DND-41 (cell line): ENCODE data around the gene COX7A2L.
A peak's percentile ranks its signal among the peaks of the same experiment; 100 is the strongest.

Source experiments
- ATAC-seq: fragments of 200-7000 bp; cut with Tn5 transposase; 3 replicates; pipeline ENCODE4 v1.9.1; 2021; ENCODE audit warnings: low read depth; ENCODE audit not compliant: insufficient read depth
- DNase-seq: peaks from one replicate; pipeline ENCODE4 v3.0.0-alpha.2; 2020
- H2AFZ ChIP-seq: 2 replicates; pipeline ENCODE4 v1.6.0; 2012; ENCODE audit warnings: low read depth, low read length
- H3K27ac ChIP-seq: 2 replicates; pipeline ENCODE4 v1.5.1; 2012; ENCODE audit warnings: low read length, inconsistent platforms
- H3K27me3 ChIP-seq: fragments of 200-600 bp; sonication (generic); 2 replicates; pipeline ENCODE4 v1.6.0; 2012; ENCODE audit warnings: low read length, mild to moderate bottlenecking, inconsistent platforms; ENCODE audit not compliant: insufficient read depth, poor library complexity
- H3K36me3 ChIP-seq: 2 replicates; pipeline ENCODE4 v1.5.1; 2012; ENCODE audit warnings: low read length, inconsistent platforms; ENCODE audit not compliant: insufficient read depth
- H3K4me1 ChIP-seq: 2 replicates; pipeline ENCODE4 v1.5.1; 2012; ENCODE audit warnings: mild to moderate bottlenecking, low read length; ENCODE audit not compliant: insufficient read depth
- H3K4me2 ChIP-seq: 2 replicates; pipeline ENCODE4 v1.6.0; 2012; ENCODE audit warnings: mild to moderate bottlenecking, moderate library complexity, low read length, inconsistent platforms; ENCODE audit not compliant: insufficient read depth
- H3K4me3 ChIP-seq, 2 experiments: fragments of 200-600 bp in 1 of 2; shearing (Covaris generic) in 1 of 2; 2 replicates each; pipeline ENCODE4 v1.5.1; 2012 to 2016; ENCODE audit warnings: inconsistent platforms in 2 of 2, low read length in 2 of 2, mild to moderate bottlenecking in 2 of 2, low read depth in 1 of 2, moderate library complexity in 1 of 2
- H3K79me2 ChIP-seq: 2 replicates; pipeline ENCODE4 v1.6.0; 2012; ENCODE audit warnings: low read length, inconsistent platforms; ENCODE audit not compliant: insufficient read depth
- H3K9ac ChIP-seq: 2 replicates; pipeline ENCODE4 v1.6.0; 2012; ENCODE audit warnings: low read depth, mild to moderate bottlenecking, inconsistent platforms, low read length, moderate library complexity
- H3K9me3 ChIP-seq: 2 replicates; pipeline ENCODE4 v1.5.1; 2012; ENCODE audit warnings: low read length, moderate library complexity, mild to moderate bottlenecking, inconsistent platforms; ENCODE audit not compliant: insufficient read depth, severe bottlenecking
- H4K20me1 ChIP-seq: 2 replicates; pipeline ENCODE4 v1.6.0; 2012; ENCODE audit warnings: low read length; ENCODE audit not compliant: insufficient read depth
- CTCF ChIP-seq: IDR thresholded peaks from 2 replicates; pipeline ENCODE4 v1.5.1; 2012; ENCODE audit warnings: borderline replicate concordance, low read length, moderate library complexity, mild to moderate bottlenecking; ENCODE audit not compliant: poor library complexity, severe bottlenecking; ENCODE audit errors: extremely low read depth
- EZH2 ChIP-seq: IDR thresholded peaks from 3 replicates; pipeline ENCODE4 v1.6.1; 2012; ENCODE audit warnings: borderline replicate concordance, low read depth, mild to moderate bottlenecking, moderate library complexity, low read length, inconsistent platforms; ENCODE audit not compliant: severe bottlenecking

The COX7A2L gene

GRCh38 chr2:42390401-42390969, 29.5 kb upstream of the COX7A2L start:
- Histone ChIP-seq H3K4me3 (no peak overlapping the region), H3K79me2 (no peaks in the 10 kb centered on the region), H3K9me3 (no peaks in the 10 kb centered on the region), H2AFZ (no peak overlapping the region), H3K36me3 (no peaks in the 10 kb centered on the region), H3K4me1 (no peaks in the 10 kb centered on the region), H3K27ac (no peak overlapping the region), H3K4me2 (no peak overlapping the region), H3K27me3 (no peaks in the 10 kb centered on the region), H3K9ac (no peak overlapping the region), H4K20me1 (no peaks in the 10 kb centered on the region)
- ATAC-seq, result no peak
- TF ChIP-seq CTCF (no peak), EZH2 (no peak)
- DNase-seq, result no peak

- no peak overlapping the region for H3K4me3 ChIP-seq
- H3K9ac ChIP-seq, result no peak overlapping the region
- H2AFZ ChIP-seq, result no peak overlapping the region
- no peaks in the 10 kb centered on the region for H3K4me1 ChIP-seq
- ATAC-seq, result 0 out of 3 replicates have a peak, but pooled peaks have one; percentile 50
- H3K9me3 ChIP-seq, result no peaks in the 10 kb centered on the region
- H3K36me3 ChIP-seq, result no peaks in the 10 kb centered on the region
- no peaks in the 10 kb centered on the region for H3K27me3 ChIP-seq
- DNase-seq, result no peak
- no peak overlapping the region for H3K4me2 ChIP-seq
- no peaks in the 10 kb centered on the region for H4K20me1 ChIP-seq
- TF ChIP-seq CTCF (peak; percentile 62), EZH2 (no peak)
- no peaks in the 10 kb centered on the region for H3K79me2 ChIP-seq
- H3K27ac ChIP-seq, result no peak overlapping the region
These were observed 25.7 kb upstream of the COX7A2L start for GRCh38 chr2:42386682-42387081.

GRCh38 chr2:42385225-42385624, 24.2 kb upstream of the COX7A2L start:
- no peaks in the 10 kb centered on the region for H4K20me1 ChIP-seq
- DNase-seq (no peak), ATAC-seq (no peak)
- H3K27ac ChIP-seq, result no peak overlapping the region
- H3K9ac ChIP-seq, result no peak overlapping the region
- no peaks in the 10 kb centered on the region for H3K36me3 ChIP-seq
- no peak overlapping the region for H2AFZ ChIP-seq
- H3K4me2 ChIP-seq, result no peak overlapping the region
- no peak overlapping the region for H3K4me3 ChIP-seq
- H3K9me3 ChIP-seq, result no peaks in the 10 kb centered on the region
- H3K27me3 ChIP-seq, result no peaks in the 10 kb centered on the region
- TF ChIP-seq CTCF (no peak), EZH2 (no peak)
- no peaks in the 10 kb centered on the region for H3K79me2 ChIP-seq
- H3K4me1 ChIP-seq, result no peaks in the 10 kb centered on the region
